AG20443 (cell line): ENCODE measurements around the gene FOS.

Experiments
- DNase-seq: peaks from one replicate; pipeline ENCODE4 v3.0.0; 2012; ENCODE audit warnings: low spot score, mixed read lengths

FOS gene

DNA sequence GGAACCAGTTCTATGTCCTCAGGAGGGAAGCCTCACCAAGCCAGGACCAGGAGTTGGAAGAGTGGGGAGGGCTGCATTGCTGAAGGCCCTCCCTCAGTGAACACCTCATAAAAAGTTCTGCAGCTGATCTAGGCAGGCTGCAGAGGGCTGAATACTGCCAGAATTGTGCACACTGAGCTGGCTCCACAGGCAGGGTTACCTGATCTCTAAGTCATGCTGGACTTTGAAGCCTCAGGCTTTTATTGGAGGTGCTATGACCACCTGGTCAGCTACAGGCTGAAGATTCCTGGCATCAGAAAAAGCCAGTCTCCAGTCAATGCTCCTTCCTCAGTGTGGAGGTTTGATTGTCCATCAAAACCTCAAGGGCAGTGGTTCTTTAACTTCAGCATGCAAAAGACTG, 39.7 kb downstream of the FOS start:
- DNase-seq = no peak

- no peak for DNase-seq
Measured at GRCh38 chr14:75319021-75319420, 40.4 kb downstream of the FOS start.

DNA sequence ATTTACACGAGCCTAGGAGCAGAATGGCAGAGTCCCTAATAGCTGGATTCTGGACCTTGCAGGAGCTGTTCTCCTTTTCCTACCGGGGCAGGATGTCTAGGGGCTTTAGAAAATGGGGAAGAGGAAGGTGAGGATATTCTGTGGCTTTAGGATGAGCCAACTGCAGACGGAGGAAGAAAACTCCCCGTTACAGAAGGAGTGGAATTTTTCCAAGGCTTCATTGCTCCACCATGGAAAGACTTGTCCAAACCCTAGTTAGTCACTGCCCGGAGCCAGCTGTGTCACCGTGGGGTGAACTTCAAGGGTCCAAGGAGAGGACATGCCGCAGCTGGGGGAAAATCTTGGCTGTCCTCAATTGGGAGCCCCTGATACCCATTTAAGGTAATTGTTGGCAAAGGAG, 41.6 kb downstream of the FOS start:
- DNase-seq = no peak

DNA sequence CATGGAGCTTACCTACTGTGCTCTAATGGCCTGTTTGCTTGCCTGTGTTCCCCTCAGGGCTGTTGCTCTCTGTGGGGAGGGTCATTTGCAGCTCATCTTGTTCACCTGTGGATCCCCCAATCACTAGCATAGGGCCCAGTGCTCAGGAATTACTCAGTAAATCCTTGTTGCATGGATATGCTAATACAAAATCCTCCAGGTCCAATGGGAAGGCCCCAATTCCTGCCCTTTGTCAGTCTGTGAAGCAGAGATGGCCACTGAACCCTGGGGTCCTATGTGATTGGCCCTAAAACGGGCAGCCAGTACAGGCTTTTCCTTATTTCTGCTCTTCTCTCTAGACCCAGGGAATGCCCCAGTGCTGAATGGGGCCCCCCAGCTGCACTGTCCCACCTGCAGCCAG, 44.1 kb downstream of the FOS start:
- DNase-seq = no peak

DNA sequence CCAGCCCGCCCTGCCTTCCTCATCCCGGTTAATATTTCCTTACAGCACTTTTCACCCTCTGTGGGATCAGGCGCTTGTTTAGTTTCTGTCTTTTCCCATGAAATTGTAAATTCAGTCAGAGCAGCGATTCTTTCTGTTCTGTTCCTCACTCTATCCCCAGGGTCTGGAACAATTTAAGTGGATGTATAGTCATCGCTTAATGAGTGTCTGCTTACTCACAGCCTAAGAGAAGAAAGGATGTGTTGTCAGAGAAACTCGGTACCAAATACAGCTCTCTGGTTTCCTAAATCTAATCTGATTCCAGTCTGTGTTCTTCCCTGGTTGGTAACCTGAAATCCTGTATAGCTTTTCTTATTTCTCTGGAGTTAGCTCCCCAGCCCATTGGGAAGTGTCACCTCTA, 44.9 kb downstream of the FOS start:
- DNase-seq = peak; percentile 56

GRCh38 chr14:75328558-75329155, 50.0 kb downstream of the FOS start:
- DNase-seq = no peak

- DNase-seq = no peak
Measured at GRCh38 chr14:75329369-75329768, 50.7 kb downstream of the FOS start.

- DNase-seq = no peak
Measured at GRCh38 chr14:75331471-75331870, 52.8 kb downstream of the FOS start.
